Retina (tissue), 1 donor: Measurements from ENCODE around the gene MCRIP1.
"Not testable (repeated sequence)": the region's sequence is repeated elsewhere in the genome, so short reads cannot be mapped to it uniquely, and the experiment has no call there.

Source experiments
- DNase-seq: peaks from one replicate; pipeline ENCODE4 v3.0.0-alpha.2; 2016

Gene MCRIP1

DNA sequence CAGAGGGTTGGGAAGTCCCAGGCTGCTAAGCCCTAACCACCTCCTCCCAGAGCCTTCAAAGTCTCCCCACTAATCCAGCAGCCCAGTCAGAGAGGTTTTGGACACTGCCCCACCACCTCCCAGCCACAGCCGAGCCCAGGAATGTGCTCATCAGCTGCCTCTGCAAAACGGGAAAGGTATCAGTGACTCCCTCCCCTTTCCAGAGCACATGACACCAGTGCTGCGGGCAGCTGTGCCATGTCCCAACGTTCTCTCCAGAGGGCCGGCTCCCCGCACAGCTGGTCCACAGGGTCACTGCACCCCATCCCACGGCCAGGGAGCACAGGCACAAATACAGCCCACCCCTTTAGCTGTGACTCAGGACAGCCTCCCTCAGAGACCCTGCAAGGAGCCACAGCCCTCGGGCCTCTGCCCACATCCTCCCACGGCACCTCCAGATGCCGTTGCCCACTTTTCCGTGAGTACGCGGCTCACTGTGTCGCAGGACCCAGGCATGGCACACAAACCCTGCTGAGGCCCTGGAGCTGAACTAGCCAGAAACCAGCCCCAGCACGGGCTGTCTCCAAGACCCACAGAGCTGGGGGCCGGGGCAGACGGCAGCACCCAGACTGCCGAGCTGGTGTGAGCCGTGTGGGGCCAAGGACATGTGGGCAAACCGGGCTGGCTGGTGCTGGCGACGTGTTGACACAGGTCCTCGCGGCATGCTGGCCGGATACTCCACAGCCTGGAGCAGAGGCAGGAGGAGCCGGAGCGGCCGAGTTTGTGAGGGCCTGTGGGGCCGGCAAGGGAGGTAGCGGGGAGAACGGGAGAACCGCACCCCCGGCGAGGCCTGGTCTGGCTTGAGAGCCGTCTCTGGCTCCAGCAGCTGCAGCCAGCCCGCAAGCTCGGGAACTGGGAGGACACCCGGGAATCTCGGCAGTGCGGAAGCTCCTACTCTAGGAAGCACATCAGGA lies 8.0 kb upstream of the MCRIP1 start:
- no peak for DNase-seq

DNA sequence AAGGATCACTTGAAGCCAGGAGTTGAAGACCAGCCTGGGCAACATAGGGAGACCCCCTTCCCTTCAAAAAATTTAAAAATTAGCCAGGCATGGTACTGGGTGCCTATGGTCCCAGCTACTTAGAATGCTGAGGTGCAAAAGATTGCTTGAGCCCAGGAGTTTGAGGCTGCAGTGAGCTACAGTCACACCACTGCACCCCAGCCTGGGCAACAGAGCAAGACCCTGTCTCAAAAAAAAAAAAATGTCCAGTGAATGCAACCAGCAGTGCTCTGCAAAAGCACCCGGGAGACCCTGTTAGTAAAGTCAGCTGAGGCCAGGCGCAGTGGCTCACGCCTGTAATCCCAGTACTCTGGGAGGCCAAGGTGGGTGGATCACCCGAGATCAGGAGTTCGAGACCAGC lies 7.0 kb upstream of the MCRIP1 start:
- DNase-seq, result not testable (repeated sequence)

DNA sequence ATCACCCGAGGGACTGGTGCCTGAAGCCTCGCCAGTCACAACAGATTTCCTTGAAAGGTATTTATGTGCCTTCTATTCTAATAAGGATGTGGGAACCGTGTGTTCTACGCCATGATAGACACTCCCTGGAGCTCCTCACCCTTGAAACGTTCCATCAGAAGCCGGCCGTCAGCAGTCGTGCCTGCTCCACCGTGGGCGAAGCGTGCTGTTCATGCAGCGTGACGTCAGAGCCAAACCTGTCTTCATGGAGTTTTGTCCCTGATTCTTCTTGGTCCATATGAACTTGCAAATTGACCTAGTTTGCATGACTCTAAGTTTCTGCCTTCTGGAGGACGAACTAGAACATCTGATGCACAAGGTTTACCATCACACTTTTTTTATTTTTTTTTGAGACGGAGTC lies 6.2 kb upstream of the MCRIP1 start:
- DNase-seq, result no peak

DNA sequence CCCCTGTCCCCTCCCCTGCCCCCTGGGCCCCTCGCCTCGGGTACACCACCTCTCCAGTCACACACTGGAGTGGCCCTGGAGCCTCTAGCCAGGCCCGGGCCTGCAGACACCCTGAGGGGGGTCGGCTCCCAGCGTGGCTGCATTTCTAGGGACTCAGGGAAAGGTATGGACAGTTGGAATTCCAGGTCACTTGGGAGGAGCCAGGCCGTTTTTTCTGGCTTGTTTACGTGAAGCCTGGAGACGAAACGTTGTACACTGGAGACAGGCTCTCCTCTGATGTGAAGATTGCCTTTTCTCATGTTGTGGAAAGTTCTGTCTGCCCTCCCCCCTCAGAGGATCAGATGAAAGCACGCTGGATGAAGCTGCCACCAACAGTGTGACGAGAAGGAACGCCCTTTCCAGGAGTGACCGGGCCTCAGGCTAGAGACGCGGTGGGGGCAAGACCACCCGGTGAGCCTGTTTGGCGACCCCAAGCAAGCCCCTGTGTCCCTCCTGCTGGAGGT lies 5.7 kb upstream of the MCRIP1 start:
- DNase-seq, result peak; percentile 56

DNA sequence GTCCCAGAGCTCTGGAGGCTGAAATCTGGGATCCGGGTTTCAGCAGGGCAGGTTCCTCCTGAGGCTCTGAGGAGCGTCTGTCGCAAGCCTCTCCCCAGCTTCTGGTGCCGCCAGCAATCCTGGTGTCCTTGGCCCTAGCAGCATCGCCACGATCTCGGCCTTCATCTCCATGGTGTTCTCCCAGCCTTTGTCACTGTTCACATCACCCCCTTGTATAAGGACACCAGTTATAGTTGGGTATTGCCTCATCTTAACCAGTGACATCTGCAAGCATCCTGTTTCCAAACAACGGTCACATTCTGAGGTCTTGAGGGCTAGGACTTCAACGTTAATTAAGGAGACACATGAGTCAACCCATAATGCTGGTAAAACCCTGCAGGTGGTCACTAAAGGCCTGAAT lies 4.5 kb upstream of the MCRIP1 start:
- no peak for DNase-seq

DNA sequence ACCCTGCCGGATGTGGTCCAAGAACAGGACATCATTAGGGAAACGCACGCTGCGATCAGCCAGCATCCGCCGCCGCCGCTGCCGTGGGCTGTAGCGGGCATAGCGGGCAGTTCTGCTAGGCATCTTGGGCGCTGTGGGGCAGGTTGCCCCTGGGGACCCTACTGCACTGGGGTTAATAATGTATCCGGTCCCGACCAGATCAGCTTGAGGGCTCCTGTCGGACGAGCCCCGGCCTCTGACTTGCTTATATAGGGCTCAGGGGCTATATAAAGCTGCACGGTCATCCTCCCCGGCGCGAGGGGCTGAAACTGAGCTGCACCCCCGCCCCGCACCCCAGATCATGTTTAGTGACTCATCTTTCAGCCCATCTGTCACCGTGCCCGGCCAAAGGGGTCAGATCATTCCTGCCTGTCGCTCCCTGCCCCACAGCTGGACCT lies 1.8 kb upstream of the MCRIP1 start, which contains the start of gene PPP1R27:
Gene PPP1R27, minus strand, starts transcription at position 220 of the 437 bp plus-strand sequence. Its CDS starts 97 bp downstream, at position 123.
- DNase-seq, result no peak

GRCh38 chr17:81833921-81834830 lies 1.1 kb upstream of the MCRIP1 start:
- DNase-seq, result no peak

GRCh38 chr17:81832608-81833159 lies 407 bp downstream of the MCRIP1 start:
- peak; percentile 48 for DNase-seq

GRCh38 chr17:81831957-81832607 lies 1.0 kb downstream of the MCRIP1 start:
- DNase-seq, result no peak

- DNase-seq, result no peak
Measured at GRCh38 chr17:81831563-81831956, 1.5 kb downstream of the MCRIP1 start.

- DNase-seq, result no peak
Measured at GRCh38 chr17:81829858-81830257, 3.2 kb downstream of the MCRIP1 start.

DNA sequence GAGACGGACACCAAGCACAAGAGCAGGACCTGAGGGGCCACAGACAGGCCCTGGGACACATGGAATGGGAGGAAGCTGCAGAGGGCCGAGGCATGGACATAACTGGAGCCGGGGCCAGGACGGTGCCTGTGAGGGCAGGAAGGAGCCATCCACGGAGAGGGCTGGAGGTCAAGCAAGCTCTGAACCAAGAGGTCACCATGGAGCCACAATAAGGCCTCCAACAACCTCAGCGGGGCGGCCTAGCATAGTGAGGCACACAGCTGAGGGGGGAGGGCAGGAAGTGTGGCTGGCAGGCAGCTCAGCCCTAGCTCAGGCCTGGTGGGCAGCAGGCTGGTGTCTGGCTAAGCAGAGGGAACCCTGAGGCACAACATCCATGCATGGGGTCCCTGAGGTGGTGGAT lies 4.4 kb downstream of the MCRIP1 start:
- DNase-seq, result no peak

- DNase-seq, result no peak
Measured at GRCh38 chr17:81825841-81826466, 7.1 kb downstream of the MCRIP1 start.

DNA sequence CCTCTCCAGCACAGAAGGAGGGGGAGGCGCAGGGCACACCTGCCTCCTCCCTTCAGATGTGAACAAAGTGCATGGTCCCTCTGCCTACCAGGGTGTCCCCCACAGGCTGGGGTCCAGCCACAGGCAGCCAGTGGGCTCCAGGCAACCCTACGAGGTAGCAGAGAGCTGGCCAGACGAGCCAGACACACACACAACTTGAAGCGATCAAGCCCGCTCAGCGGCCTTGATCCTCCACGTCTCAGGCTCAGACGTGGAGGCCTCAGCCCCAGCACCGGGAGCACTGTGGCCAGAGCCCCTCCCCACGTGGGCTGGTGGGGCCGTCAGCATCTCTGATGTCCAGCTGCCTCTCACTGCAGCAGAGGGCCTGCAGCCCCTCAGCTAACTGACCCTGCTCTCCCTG lies 8.5 kb downstream of the MCRIP1 start:
- DNase-seq, result no peak

GRCh38 chr17:81823820-81824550 lies 9.1 kb downstream of the MCRIP1 start:
- no peak for DNase-seq

DNA sequence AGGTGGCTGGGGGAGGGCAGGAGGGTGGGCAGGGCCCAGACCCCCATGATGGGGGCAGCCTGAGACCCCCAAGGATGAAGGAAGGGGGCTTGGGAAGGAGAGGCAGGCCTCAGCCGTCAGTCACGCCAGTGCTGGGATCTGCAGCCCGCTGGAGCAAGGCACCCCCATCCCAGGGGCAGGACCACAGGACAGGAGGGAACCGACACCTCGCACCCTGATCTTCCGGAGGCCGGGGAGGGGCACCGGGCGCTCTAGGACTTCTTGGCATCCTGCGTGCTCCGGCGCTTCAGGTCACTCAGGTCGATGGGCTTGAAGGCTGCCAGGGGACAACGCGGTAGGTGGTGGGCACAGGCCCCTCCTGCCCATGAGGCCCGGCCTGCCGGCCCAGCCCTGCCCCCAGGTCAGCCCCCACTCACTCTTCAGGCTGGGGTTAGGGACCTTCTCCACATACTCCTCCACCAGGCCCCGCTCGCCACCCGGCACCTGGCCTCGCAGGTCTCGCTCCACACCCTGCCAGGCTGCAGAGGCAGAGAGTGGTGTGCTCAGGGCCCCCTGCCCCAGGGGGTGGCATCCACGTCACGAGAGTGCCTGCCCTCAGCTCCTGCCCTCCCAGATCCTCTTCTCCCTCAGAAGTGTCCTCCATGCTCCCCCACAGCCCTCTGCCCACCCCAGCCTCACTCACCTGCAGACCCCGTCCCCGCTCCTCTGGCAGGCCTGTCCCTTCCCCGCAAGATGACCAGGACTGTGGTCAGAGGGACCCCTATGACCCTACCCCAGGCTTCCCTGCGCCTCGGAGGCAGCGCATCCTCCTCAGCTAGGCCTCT lies 9.9 kb downstream of the MCRIP1 start:
- DNase-seq, result no peak

- DNase-seq, result no peak
Measured at GRCh38 chr17:81822312-81822637, 10.8 kb downstream of the MCRIP1 start.

DNA sequence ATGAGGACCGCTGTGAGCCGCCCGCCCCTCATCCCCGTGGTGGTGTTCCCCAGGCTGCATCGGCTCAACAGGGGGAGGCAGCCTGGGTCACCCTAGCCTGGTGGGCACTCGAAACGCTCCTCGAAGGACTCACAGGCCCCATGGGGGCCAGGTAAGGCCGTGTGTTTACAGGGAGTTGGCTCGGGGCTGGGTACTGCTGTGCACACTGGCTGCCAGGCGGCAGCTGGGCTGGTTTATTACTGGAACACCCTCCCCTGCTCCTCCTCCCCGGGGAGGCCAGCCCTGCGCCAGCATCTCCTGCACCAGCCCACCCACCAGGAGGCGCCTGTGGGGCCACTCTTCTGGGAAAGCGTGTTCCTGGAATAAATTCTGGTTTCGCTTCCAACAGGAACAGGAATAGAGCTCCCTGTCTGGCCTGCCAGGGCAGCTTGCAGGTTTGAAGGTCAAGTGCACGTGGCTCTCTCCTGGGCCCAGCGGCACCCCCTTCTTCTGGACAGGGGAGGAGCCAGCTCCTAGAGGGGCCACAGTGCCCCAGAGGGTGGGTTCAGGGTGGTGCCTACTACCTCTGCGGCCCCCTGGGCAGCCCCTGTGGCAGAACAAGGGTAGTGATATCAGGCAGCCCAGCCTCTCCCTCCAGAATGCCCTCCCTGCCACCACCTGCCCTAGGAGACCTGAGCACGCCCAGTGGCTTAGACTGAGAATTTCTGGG lies 11.3 kb downstream of the MCRIP1 start:
- DNase-seq, result no peak

DNA sequence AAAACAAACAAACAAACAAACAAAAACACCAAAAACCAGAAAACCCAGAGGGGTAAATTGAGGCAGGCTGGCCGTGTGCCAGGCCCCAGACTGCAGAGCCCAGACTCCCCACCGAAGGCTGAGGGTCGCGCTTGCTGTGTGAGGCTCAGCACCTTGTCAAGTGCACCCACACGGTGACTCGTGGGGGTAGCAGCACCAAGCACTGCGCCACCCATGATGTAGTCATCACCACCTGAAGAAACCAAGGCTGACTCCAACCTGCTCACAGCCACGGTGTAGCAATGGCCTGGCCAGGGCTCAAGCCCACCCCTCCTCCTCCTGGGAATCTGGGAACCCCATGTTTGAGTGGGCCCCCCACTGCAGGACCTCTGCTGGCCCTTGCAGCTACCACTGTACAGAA lies 11.9 kb downstream of the MCRIP1 start:
- DNase-seq, result no peak

DNA sequence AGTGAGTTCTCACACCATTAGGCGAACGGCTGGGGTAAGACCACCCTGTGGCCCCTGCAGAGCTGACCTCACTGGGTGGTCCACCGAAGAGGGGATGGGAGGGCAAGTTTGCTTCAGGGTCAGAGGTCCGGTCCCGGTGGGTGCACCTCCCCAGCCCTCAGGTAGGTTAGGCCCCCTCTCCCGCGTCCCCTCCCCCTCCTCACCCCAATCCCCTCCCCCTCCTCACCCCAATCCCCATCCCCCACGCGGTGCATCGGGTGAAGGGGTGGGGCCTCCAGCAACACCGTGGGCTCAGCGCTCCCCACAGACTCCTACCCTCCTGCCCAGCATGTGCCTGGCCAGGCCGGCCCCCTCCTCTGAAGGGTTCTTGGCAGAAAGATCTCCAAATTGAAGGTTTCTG lies 13.4 kb downstream of the MCRIP1 start:
- no peak for DNase-seq
